ENCODE results near the gene MPL.

- TF ChIP-seq CTCF (IDR thresholded peaks at IDR 0.05; ENCODE audit: insufficient read depth, low read length) (no peak), GABPA (IDR thresholded peaks at IDR 0.05; ENCODE audit: low read depth) (no peak), REST (IDR thresholded peaks at IDR 0.05; ENCODE audit: insufficient replicate concordance, low read depth) (no peak), SPI1 (IDR thresholded peaks at IDR 0.05; ENCODE audit: borderline replicate concordance, low read depth) (no peak)
These were observed 60.6 kb downstream of the MPL start for GRCh38 chr1:43398227-43398626.

Data from HL-60 (cell line).